Upper lobe of left lung (tissue), 4 donors: Measurements from ENCODE around the gene NDUFA8.

Source experiments
- CTCF ChIP-seq, 6 experiments: fragments of 450-650 bp in 4 of 6; fragments of 200-600 bp in 2 of 6; sonication (generic) in 2 of 6; IDR thresholded peaks; one replicate each; pipeline ENCODE4 v1.5.1; 2016 to 2019; ENCODE audit warnings: antibody characterized with exemption in 6 of 6
- POLR2A ChIP-seq, 4 donors: fragments of 450-650 bp; IDR thresholded peaks; one replicate each; pipeline ENCODE4 v1.5.1; 2016 to 2017; ENCODE audit warnings: antibody characterized with exemption in 4 of 4, mild to moderate bottlenecking in 2 of 4
- POLR2AphosphoS5 ChIP-seq, 2 donors: sonication (generic); formaldehyde crosslinking; IDR thresholded peaks; one replicate each; pipeline ENCODE4 v1.5.1; 2017; ENCODE audit warnings: antibody characterized with exemption in 2 of 2

- TF ChIP-seq POLR2A (IDR thresholded peaks at IDR 0.05), result no peak
- TF ChIP-seq CTCF (IDR thresholded peaks at IDR 0.05), result peak; percentile 65 to 79 (median 74)
- TF ChIP-seq POLR2AphosphoS5 (IDR thresholded peaks at IDR 0.05), result no peak
Measured at GRCh38 chr9:122099271-122099869, 60.2 kb downstream of the NDUFA8 start.
